HL-60 (cell line): ENCODE measurements around the gene DENND1A.

ENCODE experiments used
- DNase-seq, 2 experiments: peaks; one replicate each; pipeline ENCODE4 v3.0.0-alpha.2; 2010 to 2020; ENCODE audit warnings: low read depth in 1 of 2, low spot score in 1 of 2
- H3K27ac ChIP-seq: fragments of 250-450 bp; sonication (Bioruptor Pico); replicated peaks from 2 replicates; pipeline ENCODE4 v1.5.1; 2020; ENCODE audit warnings: mild to moderate bottlenecking, moderate library complexity
- H3K27me3 ChIP-seq: fragments of 250-450 bp; sonication (Bioruptor Pico); 2 replicates; pipeline ENCODE4 v1.5.1; 2021; ENCODE audit warnings: mild to moderate bottlenecking, moderate library complexity; ENCODE audit not compliant: insufficient read depth, poor library complexity, severe bottlenecking
- H3K4me3 ChIP-seq: replicated peaks from 2 replicates; pipeline ENCODE4 v1.5.1; 2011; ENCODE audit warnings: mild to moderate bottlenecking, control low read depth, low read length; ENCODE audit not compliant: insufficient read depth
- GABPA ChIP-seq: IDR thresholded peaks from 2 replicates; pipeline ENCODE4 v1.6.1; 2012; ENCODE audit warnings: low read depth
- POLR2AphosphoS5 ChIP-seq: IDR thresholded peaks from 2 replicates; pipeline ENCODE4 v1.6.1; 2012; ENCODE audit warnings: low read depth
- REST ChIP-seq: IDR thresholded peaks from 2 replicates; pipeline ENCODE4 v1.6.1; 2012; ENCODE audit warnings: low read depth; ENCODE audit not compliant: insufficient replicate concordance
- SPI1 ChIP-seq: IDR thresholded peaks from 2 replicates; pipeline ENCODE4 v1.6.1; 2012; ENCODE audit warnings: low read depth, mild to moderate bottlenecking, borderline replicate concordance
- TF ChIP-seq, protein P1 (sequence below): IDR thresholded peaks from one replicate; pipeline ENCODE4 v1.5.1; 2011; ENCODE audit warnings: low read length, control low read depth, inconsistent platforms; ENCODE audit not compliant: insufficient read depth

The DENND1A gene

DNA sequence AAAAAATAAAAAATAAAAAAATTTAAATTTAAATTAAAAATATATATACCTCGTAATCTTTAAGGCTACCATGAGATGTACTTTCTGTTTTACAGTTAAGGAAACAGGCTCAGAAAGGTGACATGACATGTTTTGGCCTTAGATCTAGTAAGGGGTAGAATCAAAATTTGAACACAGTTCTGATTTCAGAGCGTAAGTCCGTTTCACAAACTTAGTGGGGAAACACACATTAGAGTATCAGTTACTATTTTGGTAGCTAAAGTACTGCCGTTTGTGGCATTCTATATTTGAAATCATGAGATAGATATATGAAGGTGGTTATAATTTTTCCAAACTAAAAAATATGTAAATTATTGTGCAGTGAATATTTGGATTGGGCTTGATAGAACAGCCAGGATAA is 186.2 kb downstream of the DENND1A start:
- TF ChIP-seq GABPA, result no peak
- TF ChIP-seq REST, result no peak
- no peak for TF ChIP-seq POLR2AphosphoS5
- TF ChIP-seq, protein P1, sequence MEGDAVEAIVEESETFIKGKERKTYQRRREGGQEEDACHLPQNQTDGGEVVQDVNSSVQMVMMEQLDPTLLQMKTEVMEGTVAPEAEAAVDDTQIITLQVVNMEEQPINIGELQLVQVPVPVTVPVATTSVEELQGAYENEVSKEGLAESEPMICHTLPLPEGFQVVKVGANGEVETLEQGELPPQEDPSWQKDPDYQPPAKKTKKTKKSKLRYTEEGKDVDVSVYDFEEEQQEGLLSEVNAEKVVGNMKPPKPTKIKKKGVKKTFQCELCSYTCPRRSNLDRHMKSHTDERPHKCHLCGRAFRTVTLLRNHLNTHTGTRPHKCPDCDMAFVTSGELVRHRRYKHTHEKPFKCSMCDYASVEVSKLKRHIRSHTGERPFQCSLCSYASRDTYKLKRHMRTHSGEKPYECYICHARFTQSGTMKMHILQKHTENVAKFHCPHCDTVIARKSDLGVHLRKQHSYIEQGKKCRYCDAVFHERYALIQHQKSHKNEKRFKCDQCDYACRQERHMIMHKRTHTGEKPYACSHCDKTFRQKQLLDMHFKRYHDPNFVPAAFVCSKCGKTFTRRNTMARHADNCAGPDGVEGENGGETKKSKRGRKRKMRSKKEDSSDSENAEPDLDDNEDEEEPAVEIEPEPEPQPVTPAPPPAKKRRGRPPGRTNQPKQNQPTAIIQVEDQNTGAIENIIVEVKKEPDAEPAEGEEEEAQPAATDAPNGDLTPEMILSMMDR, result no peak
- no peak for TF ChIP-seq SPI1
- no peaks in the 10 kb centered on the region for H3K27me3 ChIP-seq

GRCh38 chr9:123742009-123742767 is 187.7 kb downstream of the DENND1A start:
- TF ChIP-seq, protein P1, result no peak
- TF ChIP-seq POLR2AphosphoS5 (no peak), REST (no peak), GABPA (no peak), SPI1 (no peak)
- Histone ChIP-seq H3K27me3 (no peaks in the 10 kb centered on the region), H3K4me3 (no peak overlapping the region), H3K27ac (no peak overlapping the region)
- no peak for DNase-seq

More for the DNA sequence above, 186.2 kb downstream of the DENND1A start:
- no peak for DNase-seq
- Histone ChIP-seq H3K27ac (no peak overlapping the region), H3K4me3 (no peak overlapping the region)

- no peak for DNase-seq
- Histone ChIP-seq H3K27me3 (no peaks in the 10 kb centered on the region), H3K4me3 (no peak overlapping the region), H3K27ac (no peak overlapping the region)
- TF ChIP-seq SPI1 (peak; percentile 5; the same call in 1 of the 2 replicates), REST (no peak)
- TF ChIP-seq, protein P1, result no peak
Observed at GRCh38 chr9:123741214-123741613, 188.7 kb downstream of the DENND1A start.
